H7 (cell line): ENCODE data around the gene DTNA. TPM values are rescaled to one million over a fixed set of nuclear protein-coding genes. Genes with fewer than 3 reads are reported as not detected.
"Not testable (repeated sequence)": the region's sequence is repeated elsewhere in the genome, so short reads cannot be mapped to it uniquely, and the experiment has no call there.

Experiments used
- DNase-seq: peaks from one replicate; pipeline ENCODE4 v3.0.0; 2012
- H3K27me3 ChIP-seq: 2 replicates; pipeline ENCODE4 v1.6.0; 2011; ENCODE audit warnings: mild to moderate bottlenecking, low read length; ENCODE audit not compliant: control insufficient read depth, insufficient read depth
- H3K36me3 ChIP-seq: replicated peaks from 2 replicates; pipeline ENCODE4 v1.5.1; 2011; ENCODE audit warnings: low read length; ENCODE audit not compliant: control insufficient read depth, insufficient read depth
- H3K4me3 ChIP-seq: 2 replicates; pipeline ENCODE4 v1.5.1; 2011; ENCODE audit warnings: low read depth, mild to moderate bottlenecking, control low read depth, low read length, moderate library complexity; ENCODE audit not compliant: insufficient read depth
- total RNA-seq: library from RNA; depleted of rRNA; stranded (reverse); fragments of >200 nt; shearing (Covaris generic); gene quantifications from 2 replicates; pipeline ENCODE4 v1.2.3, GENCODE V29; 2014; rRNA removed

The DTNA gene
- 24.9 and 30.1 TPM in 2 replicates for total RNA-seq

DNA sequence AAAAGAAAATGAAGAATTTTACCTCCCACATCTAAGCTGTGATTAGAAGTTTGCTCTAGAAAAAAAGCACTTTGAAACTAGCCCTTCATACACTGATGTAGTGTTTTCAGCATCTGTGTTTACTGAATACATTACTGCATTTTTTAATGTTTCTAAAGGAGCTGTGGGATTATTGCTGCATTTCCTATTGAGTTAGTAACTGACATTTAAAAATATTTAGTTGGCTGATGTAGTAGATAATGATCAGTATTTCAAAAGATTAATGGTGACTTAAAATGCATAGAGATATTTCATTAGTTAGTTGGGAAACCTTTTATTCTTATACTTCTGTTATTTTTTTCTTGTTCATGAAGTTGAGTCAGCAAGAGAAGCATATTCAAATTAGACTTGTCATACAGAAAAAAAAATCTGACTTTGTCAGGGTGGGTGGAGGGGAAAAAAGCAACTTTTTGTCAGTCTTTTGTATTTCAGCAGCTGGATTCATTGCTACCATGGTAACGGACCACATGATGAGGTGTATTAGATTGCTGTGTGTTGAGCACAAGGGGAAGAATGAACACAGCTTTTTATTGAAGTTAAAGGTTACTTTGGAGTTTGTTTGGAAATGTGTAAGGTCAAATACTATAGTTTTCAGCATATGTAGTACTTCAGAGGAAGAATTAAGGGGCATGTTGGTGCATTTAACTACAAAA, at the start of gene DTNA:
Gene DTNA, plus strand, starts transcription at position 549 of the 692 bp plus-strand sequence. CDS start 45,679 bp downstream, outside the sequence.
- Histone ChIP-seq H3K36me3 (no peaks in the 10 kb centered on the region), H3K27me3 (no peaks in the 10 kb centered on the region), H3K4me3 (no peak within 1 kb of the TSS)
- no peak for DNase-seq

DNA sequence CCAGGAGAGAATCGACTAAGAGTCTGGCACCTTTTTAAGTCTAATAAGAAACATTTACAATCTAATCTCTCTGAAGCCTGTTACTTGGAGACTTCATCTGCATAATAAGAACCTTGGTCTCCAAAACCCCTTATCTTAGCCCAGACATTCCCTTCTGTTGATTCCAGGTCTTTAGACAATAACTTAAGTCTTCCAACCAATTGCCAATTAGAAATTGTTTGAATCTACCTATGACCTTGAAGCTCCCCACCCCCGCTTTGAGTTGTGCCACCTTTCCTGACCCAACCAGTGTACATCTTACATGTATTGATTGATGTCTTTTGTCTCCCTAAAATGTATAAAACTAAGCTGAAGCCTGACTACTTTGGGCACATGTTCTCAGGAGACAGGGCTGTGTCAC, 49.5 kb upstream of the DTNA start:
- Histone ChIP-seq H3K27me3 (no peaks in the 10 kb centered on the region), H3K36me3 (no peaks in the 10 kb centered on the region), H3K4me3 (no peak overlapping the region)
- no peak for DNase-seq

DNA sequence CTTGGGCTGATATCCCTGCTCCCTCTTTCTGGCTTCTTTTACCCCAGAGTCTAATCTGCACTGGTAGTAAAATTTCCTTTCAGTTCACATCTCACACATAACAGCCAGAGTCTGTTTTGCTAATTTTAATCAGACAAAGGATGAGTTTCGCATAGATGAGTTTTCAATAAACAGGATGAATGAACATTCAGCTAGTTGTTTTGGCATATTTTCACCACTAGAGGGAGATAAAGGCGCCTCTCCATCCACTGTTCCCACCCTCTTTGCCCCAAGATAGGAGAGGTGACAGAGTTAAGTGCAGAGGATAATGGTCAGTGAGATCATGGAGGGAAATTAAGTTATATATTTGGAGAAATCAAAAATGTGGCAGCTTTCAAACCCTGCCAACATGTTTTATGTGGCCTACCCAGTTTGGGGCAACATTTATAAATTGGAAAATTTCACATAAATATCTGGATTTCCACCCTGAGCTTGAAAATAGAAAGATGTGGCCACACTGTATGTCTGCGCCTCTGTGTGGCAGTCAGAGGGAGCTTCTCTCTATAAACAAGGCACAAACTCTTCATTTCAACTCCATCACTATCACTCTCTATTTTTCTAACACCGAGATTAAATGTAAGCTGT, 48.5 kb upstream of the DTNA start:
- no peak overlapping the region for H3K4me3 ChIP-seq

DNA sequence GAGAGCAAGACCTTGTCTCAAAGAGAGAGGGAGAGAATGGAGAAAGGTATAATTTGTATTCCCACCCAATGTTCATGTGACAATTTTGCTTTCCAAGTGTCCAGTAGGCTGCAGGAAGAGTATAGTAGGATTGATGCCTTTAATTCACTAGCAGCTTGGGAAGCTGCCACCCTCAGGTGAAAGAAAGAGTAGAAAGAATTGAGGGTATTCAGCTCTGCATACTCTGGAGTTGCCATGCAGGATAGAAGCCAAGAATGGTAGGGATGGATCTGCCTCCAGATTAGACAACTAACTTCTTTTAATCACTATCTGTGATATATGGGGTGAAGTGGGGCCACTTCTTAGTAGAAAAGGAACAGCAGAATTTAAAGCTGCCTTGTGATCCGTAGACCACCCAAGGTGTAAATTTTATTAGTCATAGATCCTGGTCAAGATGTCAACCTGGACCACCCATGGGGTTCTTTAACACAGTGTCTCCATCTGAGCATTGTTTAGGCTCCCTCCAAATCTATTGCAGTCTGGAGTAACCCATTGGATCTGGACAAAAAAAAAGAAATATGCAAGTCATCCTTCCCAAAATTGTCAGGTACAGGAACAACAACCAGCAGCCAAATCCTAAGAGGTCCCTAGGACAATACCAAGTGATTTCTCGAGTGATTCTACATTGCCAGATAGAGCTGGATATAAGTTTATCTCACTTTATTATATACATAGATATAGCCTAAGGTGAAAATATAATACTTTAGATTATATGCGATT, 33.1 kb upstream of the DTNA start:
- no peak for DNase-seq

More for the DNA sequence above, 48.5 kb upstream of the DTNA start:
- DNase-seq, result peak; percentile 52
- Histone ChIP-seq H3K27me3 (no peaks in the 10 kb centered on the region), H3K36me3 (no peaks in the 10 kb centered on the region)

DNA sequence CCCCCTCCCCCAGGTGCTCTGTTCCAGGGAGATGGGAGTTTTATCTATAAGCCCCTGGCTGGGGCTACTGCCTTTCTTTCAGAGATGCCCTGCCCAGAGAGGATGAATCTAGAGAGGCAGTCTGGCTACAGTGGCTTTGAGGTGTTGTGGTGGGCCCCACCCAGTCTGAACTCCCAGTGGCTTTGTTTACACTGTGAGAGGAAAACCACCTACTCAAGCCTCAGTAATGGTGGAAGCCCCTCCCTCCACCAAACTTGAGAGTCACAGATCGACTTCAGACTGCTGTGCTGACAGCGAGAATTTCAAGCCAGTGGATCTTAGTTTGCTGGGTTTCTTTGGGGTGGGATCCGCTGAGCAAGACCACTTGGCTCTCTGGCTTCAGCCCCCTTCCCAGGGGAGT, 20.3 kb upstream of the DTNA start:
- H3K27me3 ChIP-seq, H3K4me3 ChIP-seq, H3K36me3 ChIP-seq, DNase-seq: not testable (repeated sequence)

More for the DNA sequence above, 33.1 kb upstream of the DTNA start:
- no peaks in the 10 kb centered on the region for H3K27me3 ChIP-seq
- H3K36me3 ChIP-seq, result no peaks in the 10 kb centered on the region
- no peak overlapping the region for H3K4me3 ChIP-seq

DNA sequence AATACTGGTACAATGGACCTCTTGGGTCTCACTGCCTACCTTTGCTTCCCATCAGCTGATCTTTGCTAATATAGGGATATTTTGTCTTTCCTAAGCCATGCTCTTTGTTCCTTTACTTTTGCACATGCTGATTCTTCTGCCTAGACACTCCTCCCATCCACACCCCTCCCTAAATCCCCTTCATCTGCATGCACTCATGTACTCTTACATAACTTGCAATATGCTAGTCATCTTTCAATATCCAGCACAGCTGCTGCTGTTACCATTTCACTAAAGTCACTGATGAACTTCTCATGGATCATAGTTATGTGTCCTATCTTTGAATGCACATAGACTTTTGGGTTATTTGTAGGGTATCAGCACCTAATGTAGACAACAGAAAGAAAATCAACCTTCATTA, 18.5 kb upstream of the DTNA start:
- Histone ChIP-seq H3K27me3 (no peaks in the 10 kb centered on the region), H3K36me3 (no peaks in the 10 kb centered on the region), H3K4me3 (no peak overlapping the region)
- DNase-seq, result no peak

DNA sequence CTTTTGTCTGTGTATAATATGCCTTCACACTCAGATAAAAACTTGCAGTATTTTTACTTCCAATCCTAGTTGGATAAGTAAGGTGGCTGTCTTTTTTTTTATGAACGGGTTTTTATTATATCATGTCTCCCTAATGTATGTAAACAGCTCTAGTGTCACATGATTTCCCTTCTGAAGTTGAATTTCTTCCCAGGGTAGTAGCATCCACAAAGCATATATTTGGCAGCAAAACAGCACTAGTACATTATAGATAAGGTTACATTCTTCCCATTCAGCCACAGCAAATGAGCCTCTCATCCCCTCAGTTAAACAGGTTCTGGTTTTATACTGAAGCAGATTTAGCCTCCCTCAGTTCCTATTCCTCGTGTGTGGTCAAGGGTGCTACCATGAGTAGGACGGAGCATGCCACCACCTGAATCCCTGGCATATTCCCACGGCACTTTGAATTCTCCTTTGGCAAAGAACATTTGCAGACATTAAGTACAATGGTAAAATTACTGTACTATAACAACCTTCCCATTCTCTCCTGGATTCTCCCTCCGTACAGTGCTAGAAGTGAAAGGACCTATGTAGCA, 15.4 kb upstream of the DTNA start:
- DNase-seq, result no peak
- H3K36me3 ChIP-seq, result no peaks in the 10 kb centered on the region
- no peaks in the 10 kb centered on the region for H3K27me3 ChIP-seq
- H3K4me3 ChIP-seq, result no peak overlapping the region

DNA sequence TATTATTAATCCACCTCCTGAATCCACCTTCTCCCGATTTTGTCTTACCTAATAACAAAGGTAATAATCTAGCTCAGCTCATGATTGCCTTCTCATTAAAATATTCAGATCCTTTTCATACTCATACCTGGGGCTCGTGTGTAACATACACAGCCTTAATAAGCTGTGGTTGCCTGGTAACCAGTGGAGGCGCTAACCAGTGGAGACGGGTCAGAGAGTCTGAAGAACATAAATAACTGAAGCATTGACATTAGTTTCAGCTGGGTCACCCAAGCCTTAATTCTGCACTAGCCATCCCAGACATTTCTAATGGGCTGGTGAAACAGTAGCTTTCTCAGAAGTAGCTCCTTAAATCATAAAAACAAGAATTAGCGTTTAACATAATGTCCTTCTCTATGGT, 14.8 kb upstream of the DTNA start:
- H3K36me3 ChIP-seq, result no peaks in the 10 kb centered on the region
- no peaks in the 10 kb centered on the region for H3K27me3 ChIP-seq
- DNase-seq, result no peak
- H3K4me3 ChIP-seq, result no peak overlapping the region

DNA sequence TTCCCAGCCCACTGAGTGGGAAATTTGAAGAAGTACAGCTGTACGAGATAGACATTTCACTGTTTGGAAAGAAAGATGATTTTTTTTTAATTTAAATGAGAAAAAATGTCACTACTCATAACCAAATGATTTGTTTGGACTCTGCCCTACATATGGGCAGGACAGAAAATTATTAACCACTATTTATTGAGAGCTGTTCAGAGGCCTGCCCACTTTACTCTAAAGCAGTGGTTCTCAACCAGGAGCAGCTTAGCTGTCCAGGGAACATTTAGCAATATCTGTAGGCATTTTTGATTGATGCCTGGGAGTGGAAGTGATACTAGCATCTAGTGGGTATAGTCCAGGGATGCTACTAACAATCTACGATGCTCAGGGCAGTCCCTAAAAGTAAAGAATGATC, 13.4 kb upstream of the DTNA start:
- DNase-seq, result no peak
- H3K27me3 ChIP-seq, result no peaks in the 10 kb centered on the region
- no peak overlapping the region for H3K4me3 ChIP-seq
- H3K36me3 ChIP-seq, result no peaks in the 10 kb centered on the region; the same call in 1 of the 2 replicates

DNA sequence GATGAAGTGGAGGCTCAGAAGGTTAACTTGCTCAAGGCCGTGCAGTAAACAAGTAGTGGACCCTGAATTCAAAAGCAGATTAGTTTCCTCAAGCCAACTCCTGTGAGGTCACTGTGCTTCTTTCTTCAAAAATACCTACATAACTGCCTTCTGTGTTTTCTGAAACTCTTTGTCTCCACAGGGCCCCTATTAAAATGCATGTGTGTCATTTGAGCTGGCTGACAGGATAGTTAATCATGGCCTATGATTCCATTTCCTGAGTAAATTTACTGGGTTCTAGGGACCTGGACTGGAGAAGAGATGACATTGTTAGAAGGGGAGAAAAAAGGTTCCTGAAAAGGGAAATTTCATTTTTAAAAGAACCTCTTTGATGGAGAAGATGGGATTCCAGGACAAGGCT, 12.9 kb upstream of the DTNA start:
- Histone ChIP-seq H3K36me3 (no peaks in the 10 kb centered on the region; the same call in 1 of the 2 replicates), H3K4me3 (no peak overlapping the region), H3K27me3 (no peaks in the 10 kb centered on the region)
- DNase-seq, result no peak

DNA sequence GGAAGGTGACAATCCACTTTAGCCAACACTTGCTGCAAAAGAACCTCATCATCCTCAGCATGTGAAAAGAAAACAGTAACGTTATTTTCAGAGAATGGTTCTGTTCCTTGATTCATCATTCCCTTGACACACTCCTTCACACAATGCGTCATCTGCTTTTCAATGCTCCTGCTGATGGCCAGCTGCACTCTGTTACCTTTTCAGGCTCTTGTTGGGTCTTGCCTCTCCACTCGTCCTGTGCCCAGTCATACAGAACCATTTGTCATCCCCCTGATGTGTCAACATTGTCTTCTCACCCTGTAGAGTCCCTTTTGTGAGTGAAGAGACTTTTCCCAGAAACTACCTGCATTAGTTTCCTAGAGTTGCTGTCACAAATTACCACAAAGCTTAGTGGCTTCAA, 12.2 kb upstream of the DTNA start:
- H3K27me3 ChIP-seq, result no peaks in the 10 kb centered on the region
- no peak for DNase-seq

DNA sequence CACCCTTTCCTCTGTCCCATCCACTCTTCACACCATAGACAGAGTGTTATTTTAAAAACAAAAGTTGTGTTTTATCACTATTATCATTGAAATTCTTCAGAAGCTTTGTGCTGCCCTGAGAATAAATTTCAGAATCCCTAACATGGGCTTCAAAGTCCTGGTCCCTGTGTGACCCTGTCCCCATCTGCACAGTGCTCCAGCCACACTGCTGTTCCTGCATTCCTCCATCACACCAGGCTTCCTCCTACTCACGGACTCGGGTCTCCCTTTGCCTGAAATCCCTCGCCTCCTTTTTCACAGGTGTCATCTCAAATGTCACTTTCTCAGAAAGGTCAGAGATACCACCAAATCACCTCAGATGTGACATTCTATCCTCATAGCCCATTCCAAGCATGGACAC, 8.2 kb upstream of the DTNA start:
- no peak for DNase-seq
- H3K4me3 ChIP-seq, result no peak overlapping the region
- H3K36me3 ChIP-seq, result no peaks in the 10 kb centered on the region; the same call in 1 of the 2 replicates
- no peaks in the 10 kb centered on the region for H3K27me3 ChIP-seq

More for the DNA sequence above, 12.2 kb upstream of the DTNA start:
- H3K4me3 ChIP-seq, result no peak overlapping the region
- no peaks in the 10 kb centered on the region; the same call in 1 of the 2 replicates for H3K36me3 ChIP-seq

DNA sequence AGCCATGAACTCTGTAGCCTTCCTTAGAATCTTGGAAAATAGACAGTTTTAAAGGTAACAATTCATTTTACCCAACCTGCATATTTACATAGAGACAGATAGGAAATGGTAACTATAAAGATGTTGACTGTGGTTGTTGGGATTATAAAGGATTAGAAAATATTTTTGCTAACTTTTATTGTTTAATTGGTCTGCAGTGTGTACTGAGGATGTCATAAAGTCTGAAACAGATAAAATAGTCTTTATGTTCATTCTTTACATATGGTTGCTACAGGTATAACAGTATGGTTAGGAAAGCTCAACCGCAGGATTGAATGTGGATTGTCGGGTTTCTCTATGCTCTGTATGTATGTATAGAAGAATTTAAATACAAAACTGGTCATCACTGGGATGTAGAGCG, 7.3 kb upstream of the DTNA start:
- DNase-seq, result no peak
- Histone ChIP-seq H3K36me3 (no peaks in the 10 kb centered on the region; the same call in 1 of the 2 replicates), H3K27me3 (no peaks in the 10 kb centered on the region), H3K4me3 (no peak overlapping the region)

DNA sequence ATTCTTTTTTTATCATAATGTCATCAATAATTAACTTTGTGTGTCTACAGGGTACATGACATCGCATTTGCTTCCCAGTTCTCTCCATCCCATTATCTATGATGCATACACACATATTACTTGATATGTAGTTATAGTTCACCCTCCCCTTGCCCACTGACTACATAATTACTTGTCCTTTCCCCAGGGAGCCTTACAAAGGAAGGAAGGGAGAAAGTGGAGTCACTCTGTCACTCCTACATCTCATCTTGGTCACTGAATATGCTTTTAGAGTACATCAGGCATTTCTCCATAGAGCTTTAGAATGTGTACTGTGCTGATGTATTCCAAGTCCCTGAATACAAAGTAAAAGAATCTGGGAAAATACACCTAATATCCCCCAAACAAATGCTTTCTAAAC, 6.0 kb upstream of the DTNA start:
- H3K27me3 ChIP-seq, result no peaks in the 10 kb centered on the region
- no peak for DNase-seq
- H3K4me3 ChIP-seq, result no peak overlapping the region
- no peaks in the 10 kb centered on the region; the same call in 1 of the 2 replicates for H3K36me3 ChIP-seq
